ENCODE data around the gene JAZF1.
A peak's percentile ranks its signal among the peaks of the same experiment; 100 is the strongest.

Gene JAZF1

GRCh38 chr7:27905951-27906350, 274.6 kb downstream of the JAZF1 start:
- H3K79me1 ChIP-seq (ENCODE audit: low read depth, low read length): no peaks in the 10 kb centered on the region
- H3K27me3 ChIP-seq (ENCODE audit: control insufficient read depth in 3 of 3, insufficient read depth in 3 of 3, low read depth in 1 of 3, low read length in 3 of 3): no peaks in the 10 kb centered on the region
- H3K23ac ChIP-seq (ENCODE audit: low read depth, low read length, poor library complexity): no peak overlapping the region
- no peak overlapping the region for H4K91ac ChIP-seq (ENCODE audit: low read depth, low read length, poor library complexity)
- H4K8ac ChIP-seq (ENCODE audit: low read depth, low read length): no peak overlapping the region
- H2BK12ac ChIP-seq (ENCODE audit: low read length): peak overlapping the region; percentile 85
- no peak overlapping the region for H2BK120ac ChIP-seq (ENCODE audit: low read depth, low read length)
- no peak overlapping the region for H3K4me2 ChIP-seq (ENCODE audit: insufficient read depth, low read length, poor library complexity, severe bottlenecking)
- no peaks in the 10 kb centered on the region for H3K36me3 ChIP-seq (replicated peaks in 1 of 2; ENCODE audit: control insufficient read depth in 2 of 2, insufficient read depth in 2 of 2, low read length in 2 of 2)
- H2AK5ac ChIP-seq (ENCODE audit: low read depth, low read length): no peak overlapping the region
- H3K14ac ChIP-seq (ENCODE audit: low read length): no peak overlapping the region
- no peak overlapping the region for H3K4me3 ChIP-seq (ENCODE audit: low read length in 2 of 2)
- H3K4ac ChIP-seq (ENCODE audit: low read length): no peak overlapping the region
- WGBS, 2 donors (ENCODE audit: extremely low coverage in 2 of 2, insufficient read length in 2 of 2, insufficient replicate concordance in 1 of 2): no CpG with 5 or more reads among the region's 4 CpGs
- H3K4me1 ChIP-seq (ENCODE audit: control insufficient read depth in 2 of 2, insufficient read depth in 1 of 2, low read depth in 1 of 2, low read length in 2 of 2): peaks cover 8 to 10% of the 10 kb centered on the region in 2 donors
- H3K18ac ChIP-seq (ENCODE audit: low read length): peak overlapping the region; percentile 69
- H3K27ac ChIP-seq (replicated peaks; ENCODE audit: low read length): no peak overlapping the region
- DNase-seq (ENCODE audit: low spot score): no peak
- no peak overlapping the region for H2BK5ac ChIP-seq (ENCODE audit: low read length)
- no peak overlapping the region for H3K9ac ChIP-seq (ENCODE audit: low read depth, low read length, poor library complexity)
- peak overlapping the region; percentile 50 for H2AFZ ChIP-seq (ENCODE audit: low read length)
- H2BK15ac ChIP-seq (ENCODE audit: low read length): peak overlapping the region; percentile 74
- no peaks in the 10 kb centered on the region for H3K9me3 ChIP-seq (replicated peaks in 1 of 2; ENCODE audit: control insufficient read depth in 2 of 2, insufficient read depth in 1 of 2, low read depth in 1 of 2, low read length in 2 of 2)

GRCh38 chr7:27901028-27901760, 279.4 kb downstream of the JAZF1 start:
- Histone ChIP-seq H3K9me3 (replicated peaks in 1 of 2; ENCODE audit: control insufficient read depth in 2 of 2, insufficient read depth in 1 of 2, low read depth in 1 of 2, low read length in 2 of 2) (no peaks in the 10 kb centered on the region), H3K9ac (ENCODE audit: low read depth, low read length, poor library complexity) (no peak overlapping the region), H3K18ac (ENCODE audit: low read length) (no peak overlapping the region), H3K23ac (ENCODE audit: low read depth, low read length, poor library complexity) (no peak overlapping the region), H2AFZ (ENCODE audit: low read length) (peak overlapping the region; percentile 76), H2BK120ac (ENCODE audit: low read depth, low read length) (no peak overlapping the region), H3K4me1 (ENCODE audit: control insufficient read depth in 2 of 2, insufficient read depth in 1 of 2, low read depth in 1 of 2, low read length in 2 of 2) (peaks cover 2 to 6% of the 10 kb centered on the region in 2 donors), H3K79me1 (ENCODE audit: low read depth, low read length) (no peaks in the 10 kb centered on the region), H2BK12ac (ENCODE audit: low read length) (no peak overlapping the region), H3K4me3 (ENCODE audit: low read length in 2 of 2) (no peak overlapping the region), H3K4me2 (ENCODE audit: insufficient read depth, low read length, poor library complexity, severe bottlenecking) (no peak overlapping the region), H4K8ac (ENCODE audit: low read depth, low read length) (no peak overlapping the region), H3K14ac (ENCODE audit: low read length) (no peak overlapping the region), H2BK15ac (ENCODE audit: low read length) (no peak overlapping the region), H3K4ac (ENCODE audit: low read length) (no peak overlapping the region), H2AK5ac (ENCODE audit: low read depth, low read length) (no peak overlapping the region), H3K36me3 (replicated peaks in 1 of 2; ENCODE audit: control insufficient read depth in 2 of 2, insufficient read depth in 2 of 2, low read length in 2 of 2) (no peaks in the 10 kb centered on the region), H2BK5ac (ENCODE audit: low read length) (no peak overlapping the region), H3K27me3 (ENCODE audit: control insufficient read depth in 3 of 3, insufficient read depth in 3 of 3, low read depth in 1 of 3, low read length in 3 of 3) (no peaks in the 10 kb centered on the region), H4K91ac (ENCODE audit: low read depth, low read length, poor library complexity) (no peak overlapping the region), H3K27ac (replicated peaks; ENCODE audit: low read length) (no peak overlapping the region)
- no peak for DNase-seq (ENCODE audit: low spot score)
- WGBS, 2 donors (ENCODE audit: extremely low coverage in 2 of 2, insufficient read length in 2 of 2, insufficient replicate concordance in 1 of 2): no CpG with 5 or more reads among the region's 5 CpGs

DNA sequence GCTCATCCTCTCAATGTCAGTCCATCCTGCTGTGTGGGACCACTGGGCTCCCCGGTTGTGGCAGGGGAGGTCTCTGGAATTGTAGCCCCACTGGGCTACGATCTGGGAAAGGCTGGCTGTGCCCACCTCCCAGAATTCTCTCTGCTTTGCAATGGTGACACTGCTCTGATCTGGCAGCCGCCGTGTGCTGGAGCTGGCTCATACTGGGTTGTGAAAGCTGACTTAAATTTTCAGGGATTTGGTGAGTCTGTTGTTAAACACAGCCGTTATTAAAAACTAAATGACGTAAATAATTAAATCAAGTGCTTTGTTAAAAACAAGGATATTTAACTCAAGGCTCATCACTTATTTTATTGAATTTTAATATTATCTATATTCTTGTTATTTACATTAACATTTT, 280.6 kb downstream of the JAZF1 start:
- H3K4me1 ChIP-seq (ENCODE audit: control insufficient read depth in 2 of 2, insufficient read depth in 1 of 2, low read depth in 1 of 2, low read length in 2 of 2): peaks cover 0 to 2% of the 10 kb centered on the region in 2 donors
- H2BK12ac ChIP-seq (ENCODE audit: low read length): no peak overlapping the region
- H4K8ac ChIP-seq (ENCODE audit: low read depth, low read length): no peak overlapping the region
- H2BK120ac ChIP-seq (ENCODE audit: low read depth, low read length): no peak overlapping the region
- H4K91ac ChIP-seq (ENCODE audit: low read depth, low read length, poor library complexity): no peak overlapping the region
- no peak overlapping the region for H3K9ac ChIP-seq (ENCODE audit: low read depth, low read length, poor library complexity)
- no peak overlapping the region for H3K27ac ChIP-seq (replicated peaks; ENCODE audit: low read length)
- H3K4me3 ChIP-seq (ENCODE audit: low read length in 2 of 2): no peak overlapping the region
- no peak for DNase-seq (ENCODE audit: low spot score)
- no peak overlapping the region for H2AFZ ChIP-seq (ENCODE audit: low read length)
- H3K79me1 ChIP-seq (ENCODE audit: low read depth, low read length): no peaks in the 10 kb centered on the region
- no CpG with 5 or more reads among the region's 6 CpGs for WGBS, 2 donors (ENCODE audit: extremely low coverage in 2 of 2, insufficient read length in 2 of 2, insufficient replicate concordance in 1 of 2)
- no peaks in the 10 kb centered on the region for H3K36me3 ChIP-seq (replicated peaks in 1 of 2; ENCODE audit: control insufficient read depth in 2 of 2, insufficient read depth in 2 of 2, low read length in 2 of 2)
- H3K27me3 ChIP-seq (ENCODE audit: control insufficient read depth in 3 of 3, insufficient read depth in 3 of 3, low read depth in 1 of 3, low read length in 3 of 3): no peaks in the 10 kb centered on the region
- no peak overlapping the region for H3K4me2 ChIP-seq (ENCODE audit: insufficient read depth, low read length, poor library complexity, severe bottlenecking)
- no peak overlapping the region for H3K4ac ChIP-seq (ENCODE audit: low read length)
- H3K14ac ChIP-seq (ENCODE audit: low read length): no peak overlapping the region
- H3K23ac ChIP-seq (ENCODE audit: low read depth, low read length, poor library complexity): no peak overlapping the region
- no peak overlapping the region for H2BK15ac ChIP-seq (ENCODE audit: low read length)
- no peak overlapping the region for H2AK5ac ChIP-seq (ENCODE audit: low read depth, low read length)
- H3K9me3 ChIP-seq (replicated peaks in 1 of 2; ENCODE audit: control insufficient read depth in 2 of 2, insufficient read depth in 1 of 2, low read depth in 1 of 2, low read length in 2 of 2): no peaks in the 10 kb centered on the region
- H3K18ac ChIP-seq (ENCODE audit: low read length): no peak overlapping the region
- no peak overlapping the region for H2BK5ac ChIP-seq (ENCODE audit: low read length)

DNA sequence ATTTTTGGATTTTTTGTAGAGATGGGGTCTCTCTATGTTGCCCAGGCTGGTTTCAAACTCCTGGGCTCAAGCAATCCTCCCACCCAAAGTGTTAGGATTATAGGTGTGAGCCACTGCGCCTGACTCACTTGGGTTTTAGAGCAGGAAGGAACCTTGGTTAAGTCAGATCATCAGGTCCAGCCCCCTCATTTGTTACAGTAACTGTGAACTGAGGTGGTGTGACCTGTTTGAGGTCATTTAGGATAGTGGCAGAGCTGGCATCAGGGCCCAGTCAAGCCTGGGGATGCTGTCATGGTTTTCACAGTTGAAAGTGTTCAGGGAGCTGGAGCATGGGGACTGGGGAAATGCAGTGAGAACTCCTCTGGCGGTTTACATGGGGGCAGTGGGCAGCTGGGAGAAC, 281.0 kb downstream of the JAZF1 start:
- Histone ChIP-seq H2BK12ac (ENCODE audit: low read length) (no peak overlapping the region), H3K4me2 (ENCODE audit: insufficient read depth, low read length, poor library complexity, severe bottlenecking) (no peak overlapping the region), H3K79me1 (ENCODE audit: low read depth, low read length) (no peaks in the 10 kb centered on the region), H2BK120ac (ENCODE audit: low read depth, low read length) (no peak overlapping the region), H3K9me3 (replicated peaks in 1 of 2; ENCODE audit: control insufficient read depth in 2 of 2, insufficient read depth in 1 of 2, low read depth in 1 of 2, low read length in 2 of 2) (no peaks in the 10 kb centered on the region), H2AFZ (ENCODE audit: low read length) (no peak overlapping the region), H2BK15ac (ENCODE audit: low read length) (no peak overlapping the region), H3K27me3 (ENCODE audit: control insufficient read depth in 3 of 3, insufficient read depth in 3 of 3, low read depth in 1 of 3, low read length in 3 of 3) (no peaks in the 10 kb centered on the region), H3K14ac (ENCODE audit: low read length) (no peak overlapping the region), H4K8ac (ENCODE audit: low read depth, low read length) (no peak overlapping the region), H3K27ac (replicated peaks; ENCODE audit: low read length) (no peak overlapping the region), H2AK5ac (ENCODE audit: low read depth, low read length) (no peak overlapping the region), H3K9ac (ENCODE audit: low read depth, low read length, poor library complexity) (no peak overlapping the region), H3K4me3 (ENCODE audit: low read length in 2 of 2) (no peak overlapping the region), H3K18ac (ENCODE audit: low read length) (no peak overlapping the region), H3K23ac (ENCODE audit: low read depth, low read length, poor library complexity) (no peak overlapping the region), H4K91ac (ENCODE audit: low read depth, low read length, poor library complexity) (no peak overlapping the region), H2BK5ac (ENCODE audit: low read length) (no peak overlapping the region), H3K4me1 (ENCODE audit: control insufficient read depth in 2 of 2, insufficient read depth in 1 of 2, low read depth in 1 of 2, low read length in 2 of 2) (peaks cover 0 to 2% of the 10 kb centered on the region in 2 donors), H3K4ac (ENCODE audit: low read length) (no peak overlapping the region), H3K36me3 (replicated peaks in 1 of 2; ENCODE audit: control insufficient read depth in 2 of 2, insufficient read depth in 2 of 2, low read length in 2 of 2) (no peaks in the 10 kb centered on the region)
- no peak for DNase-seq (ENCODE audit: low spot score)
- no CpG with 5 or more reads among the region's 2 CpGs for WGBS, 2 donors (ENCODE audit: extremely low coverage in 2 of 2, insufficient read length in 2 of 2, insufficient replicate concordance in 1 of 2)
